SJCRH30 (cell line): ENCODE measurements around the gene PRKAG1. TPM values are rescaled to one million over a fixed set of nuclear protein-coding genes. Genes with fewer than 3 reads are reported as not detected.
"Not testable (repeated sequence)": the region's sequence is repeated elsewhere in the genome, so short reads cannot be mapped to it uniquely, and the experiment has no call there.

ENCODE experiments used
- DNase-seq, 2 experiments: peaks; one replicate each; pipeline ENCODE4 v3.0.0-alpha.2; 2015 to 2020
- H3K27ac ChIP-seq: fragments of 250-450 bp; sonication (Bioruptor Pico); 2 replicates; pipeline ENCODE4 v1.5.1; 2020; ENCODE audit warnings: mild to moderate bottlenecking, moderate library complexity
- H3K27me3 ChIP-seq: fragments of 250-450 bp; sonication (Bioruptor Pico); 2 replicates; pipeline ENCODE4 v1.5.1; 2020; ENCODE audit warnings: mild to moderate bottlenecking, moderate library complexity
- H3K36me3 ChIP-seq: fragments of 250-450 bp; sonication (Bioruptor Pico); 2 replicates; pipeline ENCODE4 v1.5.1; 2020; ENCODE audit warnings: mild to moderate bottlenecking, moderate library complexity
- H3K4me1 ChIP-seq: fragments of 250-450 bp; sonication (Bioruptor Pico); 2 replicates; pipeline ENCODE4 v1.5.1; 2020; ENCODE audit warnings: mild to moderate bottlenecking, moderate library complexity
- H3K4me3 ChIP-seq: fragments of 250-450 bp; sonication (Bioruptor Pico); 2 replicates; pipeline ENCODE4 v1.5.1; 2020; ENCODE audit warnings: mild to moderate bottlenecking, moderate library complexity
- H3K9me3 ChIP-seq: fragments of 250-450 bp; sonication (Bioruptor Pico); replicated peaks from 2 replicates; pipeline ENCODE4 v1.5.1; 2020; ENCODE audit warnings: mild to moderate bottlenecking, moderate library complexity
- total RNA-seq: library from RNA; depleted of rRNA; stranded (reverse); fragments of >200 nt; shearing (Covaris generic); gene quantifications from 2 replicates; pipeline ENCODE4 v1.2.3, GENCODE V29; 2014; rRNA removed

PRKAG1 gene
- total RNA-seq: 37.1 and 43.0 TPM in 2 replicates

- Histone ChIP-seq H3K4me3 (peak within 1 kb of the TSS; percentile 77), H3K36me3 (peaks cover 1% of the 10 kb centered on the region; the same call in 1 of the 2 replicates), H3K4me1 (peaks cover 2% of the 10 kb centered on the region; the same call in 1 of the 2 replicates), H3K27me3 (no peaks in the 10 kb centered on the region), H3K9me3 (no peaks in the 10 kb centered on the region), H3K27ac (peak within 1 kb of the TSS; percentile 63)
- DNase-seq: peak; percentile 98 to 99
These were observed at the start of gene PRKAG1 for GRCh38 chr12:49018261-49019119. Gene PRKAG1, minus strand, starts transcription at chr12:49018776. Its CDS starts 36 bp downstream, at chr12:49018740.

- no peak overlapping the region for H3K4me3 ChIP-seq
- H3K9me3 ChIP-seq: no peaks in the 10 kb centered on the region
These were observed 47.5 kb upstream of the PRKAG1 start for GRCh38 chr12:49066120-49066519.

GRCh38 chr12:49064767-49065152, 46.2 kb upstream of the PRKAG1 start:
- no peaks in the 10 kb centered on the region for H3K36me3 ChIP-seq

More at GRCh38 chr12:49066120-49066519, 47.5 kb upstream of the PRKAG1 start:
- no peak for DNase-seq
- no peaks in the 10 kb centered on the region for H3K27me3 ChIP-seq
- no peak overlapping the region for H3K27ac ChIP-seq
- peaks cover 4% of the 10 kb centered on the region; the same call in 1 of the 2 replicates for H3K4me1 ChIP-seq
- no peaks in the 10 kb centered on the region for H3K36me3 ChIP-seq

GRCh38 chr12:49061916-49062315, 43.3 kb upstream of the PRKAG1 start:
- DNase-seq, H3K27ac ChIP-seq: not testable (repeated sequence)

More at GRCh38 chr12:49064767-49065152, 46.2 kb upstream of the PRKAG1 start:
- no peaks in the 10 kb centered on the region for H3K27me3 ChIP-seq
- DNase-seq: no peak
- no peak overlapping the region for H3K4me3 ChIP-seq
- H3K4me1 ChIP-seq: no peaks in the 10 kb centered on the region
- H3K9me3 ChIP-seq: no peaks in the 10 kb centered on the region
- H3K27ac ChIP-seq: no peak overlapping the region

GRCh38 chr12:49061157-49061650, 42.6 kb upstream of the PRKAG1 start:
- no peak for DNase-seq
- Histone ChIP-seq H3K4me3 (peak overlapping the region; percentile 95), H3K27ac (peak overlapping the region; percentile 94), H3K9me3 (no peaks in the 10 kb centered on the region), H3K36me3 (no peaks in the 10 kb centered on the region), H3K4me1 (peaks cover 22% of the 10 kb centered on the region), H3K27me3 (no peaks in the 10 kb centered on the region)

More at GRCh38 chr12:49061916-49062315, 43.3 kb upstream of the PRKAG1 start:
- not testable (repeated sequence) for H3K27me3 ChIP-seq, H3K36me3 ChIP-seq, H3K4me3 ChIP-seq, H3K9me3 ChIP-seq
- peaks cover 15% of the 10 kb centered on the region for H3K4me1 ChIP-seq

GRCh38 chr12:49060237-49061156, 41.9 kb upstream of the PRKAG1 start, which contains the start of gene KMT2D:
Gene KMT2D, minus strand, starts transcription at chr12:49060794. Its CDS starts 5,470 bp downstream, at chr12:49055324.
- H3K27ac ChIP-seq: peak within 1 kb of the TSS; percentile 94
- H3K4me1 ChIP-seq: peaks cover 23% of the 10 kb centered on the region
- peak; percentile 97 for DNase-seq
- no peaks in the 10 kb centered on the region for H3K9me3 ChIP-seq
- peaks cover 4% of the 10 kb centered on the region for H3K36me3 ChIP-seq
- H3K27me3 ChIP-seq: no peaks in the 10 kb centered on the region
- H3K4me3 ChIP-seq: peak within 1 kb of the TSS; percentile 95

- Histone ChIP-seq H3K4me3 (peak overlapping the region; percentile 95), H3K27me3 (no peaks in the 10 kb centered on the region), H3K4me1 (peaks cover 23% of the 10 kb centered on the region), H3K36me3 (peaks cover 13% of the 10 kb centered on the region), H3K9me3 (no peaks in the 10 kb centered on the region), H3K27ac (peak overlapping the region; percentile 94; the same call in 1 of the 2 replicates)
- peak; percentile 41 to 50 for DNase-seq
These were observed 41.0 kb upstream of the PRKAG1 start for GRCh38 chr12:49059299-49060171.

- no peak for DNase-seq
- peaks cover 23% of the 10 kb centered on the region for H3K4me1 ChIP-seq
- no peaks in the 10 kb centered on the region for H3K9me3 ChIP-seq
- no peaks in the 10 kb centered on the region for H3K27me3 ChIP-seq
- peak overlapping the region; percentile 95 for H3K4me3 ChIP-seq
- peaks cover 19% of the 10 kb centered on the region for H3K36me3 ChIP-seq
- no peak overlapping the region for H3K27ac ChIP-seq
These were observed 40.4 kb upstream of the PRKAG1 start for GRCh38 chr12:49059045-49059298.

GRCh38 chr12:49058366-49059044, 39.9 kb upstream of the PRKAG1 start:
- H3K27ac ChIP-seq: no peak overlapping the region
- peaks cover 23% of the 10 kb centered on the region for H3K4me1 ChIP-seq
- no peaks in the 10 kb centered on the region for H3K9me3 ChIP-seq
- peak in 1 of 2 experiments; percentile 55 for DNase-seq
- H3K36me3 ChIP-seq: peaks cover 24% of the 10 kb centered on the region
- no peaks in the 10 kb centered on the region for H3K27me3 ChIP-seq
- peak overlapping the region; percentile 95 for H3K4me3 ChIP-seq

GRCh38 chr12:49057888-49058287, 39.3 kb upstream of the PRKAG1 start:
- H3K27me3 ChIP-seq: no peaks in the 10 kb centered on the region
- no peaks in the 10 kb centered on the region for H3K9me3 ChIP-seq
- peaks cover 29% of the 10 kb centered on the region for H3K36me3 ChIP-seq
- H3K4me1 ChIP-seq: peaks cover 23% of the 10 kb centered on the region
- H3K27ac ChIP-seq: no peak overlapping the region
- no peak for DNase-seq
- H3K4me3 ChIP-seq: peak overlapping the region; percentile 95

- Histone ChIP-seq H3K4me3 (no peak overlapping the region), H3K27ac (no peak overlapping the region), H3K4me1 (peaks cover 23% of the 10 kb centered on the region), H3K27me3 (no peaks in the 10 kb centered on the region), H3K9me3 (no peaks in the 10 kb centered on the region), H3K36me3 (peaks cover 45% of the 10 kb centered on the region)
- peak; percentile 54 to 67 for DNase-seq
These were observed 37.6 kb upstream of the PRKAG1 start for GRCh38 chr12:49055978-49056754.

- peaks cover 23% of the 10 kb centered on the region for H3K4me1 ChIP-seq
- peaks cover 56% of the 10 kb centered on the region for H3K36me3 ChIP-seq
- no peak overlapping the region for H3K27ac ChIP-seq
- no peaks in the 10 kb centered on the region for H3K27me3 ChIP-seq
- DNase-seq: no peak
- H3K9me3 ChIP-seq: no peaks in the 10 kb centered on the region
- H3K4me3 ChIP-seq: no peak overlapping the region
These were observed 36.5 kb upstream of the PRKAG1 start for GRCh38 chr12:49055092-49055491.

GRCh38 chr12:49054524-49054923, 35.9 kb upstream of the PRKAG1 start:
- no peaks in the 10 kb centered on the region for H3K27me3 ChIP-seq
- no peak overlapping the region for H3K27ac ChIP-seq
- H3K4me3 ChIP-seq: no peak overlapping the region
- no peak for DNase-seq
- H3K36me3 ChIP-seq: peaks cover 61% of the 10 kb centered on the region
- H3K4me1 ChIP-seq: peaks cover 23% of the 10 kb centered on the region
- H3K9me3 ChIP-seq: no peaks in the 10 kb centered on the region
